ENCODE measurements around the gene TNFRSF6B. TPM values are rescaled to one million over a fixed set of nuclear protein-coding genes. Genes with fewer than 3 reads are reported as not detected.

The TNFRSF6B gene
- total and polyA plus RNA-seq, 2 donors (not counting 1 experiment from before 2014, with no cell fraction given) = 3.8 to 35.2 TPM

- Histone ChIP-seq H3K36me3 (ENCODE audit: control insufficient read depth, insufficient read depth, low read length) (peaks cover 23% of the 10 kb centered on the region), H3K27ac (ENCODE audit: insufficient read depth, low read length) (no peak overlapping the region), H3K4me3 (replicated peaks in 1 of 4; ENCODE audit: control extremely low read depth in 1 of 4, insufficient read depth in 1 of 4, low read depth in 3 of 4, low read length in 4 of 4) (no peak overlapping the region), H2AFZ (ENCODE audit: low read length) (no peak overlapping the region), H3K4me1 (ENCODE audit: control insufficient read depth, extremely low read depth, insufficient read depth, low read length) (peaks cover 8% of the 10 kb centered on the region), H4K20me1 (ENCODE audit: control insufficient read depth, extremely low read depth, insufficient read depth, low read length) (no peaks in the 10 kb centered on the region), H3K9me3 (ENCODE audit: control insufficient read depth, insufficient read depth, low read depth, low read length) (no peaks in the 10 kb centered on the region), H3K27me3 (ENCODE audit: control insufficient read depth, insufficient read depth, low read length) (no peaks in the 10 kb centered on the region), H3K4me2 (ENCODE audit: extremely low read depth, insufficient read depth, low read length) (no peak overlapping the region), H3K79me2 (ENCODE audit: control insufficient read depth, insufficient read depth, low read length) (peaks cover 12% of the 10 kb centered on the region), H3K9ac (ENCODE audit: insufficient read depth, low read length) (no peak overlapping the region)
- DNase-seq (ENCODE audit: low read depth in 2 of 2) = no peak
- TF ChIP-seq EZH2 (IDR thresholded peaks at IDR 0.05; ENCODE audit: low read length, missing control alignments) (no peak), CTCF (conservative IDR thresholded peaks at IDR 0.05 in 1 of 2, IDR thresholded peaks at IDR 0.05 in 1 of 2; ENCODE audit: low read depth in 1 of 2, low read length in 2 of 2) (no peak)
These were observed 40.6 kb downstream of the TNFRSF6B start for GRCh38 chr20:63736893-63737694.

DNA sequence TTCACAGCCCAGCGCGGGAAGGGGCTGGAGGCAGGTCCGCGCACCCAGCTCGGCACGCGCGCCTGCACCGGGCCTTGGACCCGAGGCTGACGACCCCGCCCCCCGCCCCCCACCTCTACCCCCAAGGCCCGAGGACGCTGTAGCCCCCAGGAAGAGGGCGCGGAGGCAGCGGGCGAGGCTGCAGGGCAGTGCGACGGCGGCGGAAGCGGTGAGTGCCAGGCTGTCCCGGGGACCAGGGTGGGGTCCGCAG is 41.2 kb downstream of the TNFRSF6B start:
- no peaks in the 10 kb centered on the region for H3K27me3 ChIP-seq (ENCODE audit: control insufficient read depth, insufficient read depth, low read length)
- no peak overlapping the region for H3K27ac ChIP-seq (ENCODE audit: insufficient read depth, low read length)
- TF ChIP-seq EZH2 (IDR thresholded peaks at IDR 0.05; ENCODE audit: low read length, missing control alignments) = no peak
- no peak for TF ChIP-seq CTCF (conservative IDR thresholded peaks at IDR 0.05 in 1 of 2, IDR thresholded peaks at IDR 0.05 in 1 of 2; ENCODE audit: low read depth in 1 of 2, low read length in 2 of 2)
- peaks cover 8% of the 10 kb centered on the region for H3K4me1 ChIP-seq (ENCODE audit: control insufficient read depth, extremely low read depth, insufficient read depth, low read length)
- no peak overlapping the region for H3K4me2 ChIP-seq (ENCODE audit: extremely low read depth, insufficient read depth, low read length)
- H2AFZ ChIP-seq (ENCODE audit: low read length) = no peak overlapping the region
- H4K20me1 ChIP-seq (ENCODE audit: control insufficient read depth, extremely low read depth, insufficient read depth, low read length) = no peaks in the 10 kb centered on the region
- H3K9ac ChIP-seq (ENCODE audit: insufficient read depth, low read length) = no peak overlapping the region
- H3K9me3 ChIP-seq (ENCODE audit: control insufficient read depth, insufficient read depth, low read depth, low read length) = no peaks in the 10 kb centered on the region
- H3K79me2 ChIP-seq (ENCODE audit: control insufficient read depth, insufficient read depth, low read length) = peaks cover 9% of the 10 kb centered on the region
- H3K36me3 ChIP-seq (ENCODE audit: control insufficient read depth, insufficient read depth, low read length) = peaks cover 28% of the 10 kb centered on the region
- H3K4me3 ChIP-seq (replicated peaks in 1 of 4; ENCODE audit: control extremely low read depth in 1 of 4, insufficient read depth in 1 of 4, low read depth in 3 of 4, low read length in 4 of 4) = no peak overlapping the region
- DNase-seq (ENCODE audit: low read depth in 2 of 2) = no peak

DNA sequence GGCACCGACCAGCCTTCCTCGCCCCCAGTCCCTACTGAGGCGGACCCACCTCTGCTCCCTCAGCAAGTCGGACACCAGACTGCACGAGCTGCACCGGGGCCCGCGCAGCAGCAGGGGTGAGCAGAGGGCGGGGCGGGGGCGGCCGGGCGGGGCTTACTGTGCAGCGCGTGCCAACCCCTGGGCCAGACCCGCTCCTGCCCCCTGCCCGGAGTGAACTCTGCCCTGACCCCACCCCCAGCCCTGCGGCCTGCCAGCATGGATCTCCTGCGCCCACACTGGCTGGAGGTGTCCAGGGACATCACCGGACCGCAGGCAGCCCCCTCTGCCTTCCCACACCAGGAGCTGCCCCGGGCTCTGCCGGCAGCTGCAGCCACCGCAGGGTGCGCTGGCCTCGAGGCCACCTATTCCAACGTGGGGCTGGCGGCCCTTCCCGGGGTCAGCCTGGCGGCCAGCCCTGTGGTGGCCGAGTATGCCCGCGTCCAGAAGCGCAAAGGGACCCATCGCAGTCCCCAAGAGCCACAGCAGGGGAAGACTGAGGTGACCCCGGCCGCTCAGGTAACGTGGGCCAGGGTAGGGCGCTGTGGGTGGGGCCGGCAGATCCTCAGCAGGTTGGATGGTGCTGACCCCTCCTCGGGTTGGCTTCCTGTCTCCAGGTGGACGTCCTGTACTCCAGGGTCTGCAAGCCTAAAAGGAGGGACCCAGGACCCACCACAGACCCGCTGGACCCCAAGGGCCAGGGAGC is 41.7 kb downstream of the TNFRSF6B start:
- DNase-seq (ENCODE audit: low read depth in 2 of 2) = no peak
- no peaks in the 10 kb centered on the region for H4K20me1 ChIP-seq (ENCODE audit: control insufficient read depth, extremely low read depth, insufficient read depth, low read length)
- H3K27me3 ChIP-seq (ENCODE audit: control insufficient read depth, insufficient read depth, low read length) = no peaks in the 10 kb centered on the region
- no peak overlapping the region for H3K9ac ChIP-seq (ENCODE audit: insufficient read depth, low read length)
- H3K36me3 ChIP-seq (ENCODE audit: control insufficient read depth, insufficient read depth, low read length) = peaks cover 30% of the 10 kb centered on the region
- H3K4me3 ChIP-seq (replicated peaks in 1 of 4; ENCODE audit: control extremely low read depth in 1 of 4, insufficient read depth in 1 of 4, low read depth in 3 of 4, low read length in 4 of 4) = no peak overlapping the region
- TF ChIP-seq CTCF (conservative IDR thresholded peaks at IDR 0.05 in 1 of 2, IDR thresholded peaks at IDR 0.05 in 1 of 2; ENCODE audit: low read depth in 1 of 2, low read length in 2 of 2) = no peak
- no peak for TF ChIP-seq EZH2 (IDR thresholded peaks at IDR 0.05; ENCODE audit: low read length, missing control alignments)
- peaks cover 8% of the 10 kb centered on the region for H3K4me1 ChIP-seq (ENCODE audit: control insufficient read depth, extremely low read depth, insufficient read depth, low read length)
- H3K4me2 ChIP-seq (ENCODE audit: extremely low read depth, insufficient read depth, low read length) = no peak overlapping the region
- H3K79me2 ChIP-seq (ENCODE audit: control insufficient read depth, insufficient read depth, low read length) = peaks cover 4% of the 10 kb centered on the region
- no peaks in the 10 kb centered on the region for H3K9me3 ChIP-seq (ENCODE audit: control insufficient read depth, insufficient read depth, low read depth, low read length)
- H3K27ac ChIP-seq (ENCODE audit: insufficient read depth, low read length) = no peak overlapping the region
- H2AFZ ChIP-seq (ENCODE audit: low read length) = no peak overlapping the region

Measured in fibroblast of lung (primary cell).